Prostate gland (tissue), 2 donors: ENCODE results near the gene KRT33A.
"Not testable (repeated sequence)": the region's sequence is repeated elsewhere in the genome, so short reads cannot be mapped to it uniquely, and the experiment has no call there.

Experiments used
- CTCF ChIP-seq, 4 experiments: fragments of 200-600 bp in 2 of 4; fragments of 450-650 bp in 2 of 4; sonication (generic) in 2 of 4; IDR thresholded peaks; 1 replicate in 3 of 4; 2 replicates in 1 of 4; pipeline ENCODE4 v1.5.1; 2016 to 2019; ENCODE audit warnings: antibody characterized with exemption in 4 of 4, mild to moderate bottlenecking in 2 of 4, moderate library complexity in 2 of 4
- POLR2A ChIP-seq: fragments of 450-650 bp; IDR thresholded peaks from one replicate; pipeline ENCODE4 v1.6.1; 2016; ENCODE audit warnings: antibody characterized with exemption, mild to moderate bottlenecking
- POLR2AphosphoS5 ChIP-seq: sonication (generic); formaldehyde crosslinking; IDR thresholded peaks from one replicate; pipeline ENCODE4 v1.6.1; 2017; ENCODE audit warnings: antibody characterized with exemption

GRCh38 chr17:41350381-41350878 is at the start of gene KRT33A:
- not testable (repeated sequence) for TF ChIP-seq CTCF (IDR thresholded peaks at IDR 0.05); POLR2A; POLR2AphosphoS5
